ENCODE data around the gene BACH1. TPM values are rescaled to one million over a fixed set of nuclear protein-coding genes. Genes with fewer than 3 reads are reported as not detected.
A peak's percentile ranks its signal among the peaks of the same experiment; 100 is the strongest.

BACH1 gene
- total and polyA plus RNA-seq, 2 donors (not counting 3 experiments of a cell fraction or from before 2014, with no cell fraction given) = 7.2 to 28.8 TPM

- no TSS peak for BruUV-seq (replicated peaks)
- Histone ChIP-seq H3K4me3 (replicated peaks in 1 of 3; ENCODE audit: insufficient read depth in 1 of 3, low read depth in 1 of 3, low read length in 3 of 3) (no peak overlapping the region), H2AFZ (ENCODE audit: low read depth, low read length) (no peak overlapping the region), H3K4me2 (ENCODE audit: insufficient read depth, low read length) (no peak overlapping the region), H3K9ac (replicated peaks; ENCODE audit: extremely low read depth, insufficient read depth, low read length) (no peak overlapping the region), H3K79me2 (ENCODE audit: control insufficient read depth, insufficient read depth, low read length) (peaks cover 31% of the 10 kb centered on the region), H3K4me1 (ENCODE audit: control insufficient read depth, extremely low read depth, insufficient read depth, low read length) (peaks cover 11% of the 10 kb centered on the region), H3K9me1 (replicated peaks; ENCODE audit: control insufficient read depth, extremely low read depth, insufficient read depth, low read length) (no peaks in the 10 kb centered on the region), H4K20me1 (replicated peaks; ENCODE audit: control insufficient read depth, extremely low read depth, insufficient read depth, low read length) (no peaks in the 10 kb centered on the region), H3K36me3 (ENCODE audit: control insufficient read depth in 2 of 2, extremely low read depth in 1 of 2, insufficient read depth in 2 of 2, low read length in 2 of 2) (no peaks in the 10 kb centered on the region), H3K27me3 (ENCODE audit: control insufficient read depth in 2 of 2, insufficient read depth in 2 of 2, low read length in 2 of 2) (no peaks in the 10 kb centered on the region), H3K27ac (ENCODE audit: insufficient read depth, low read depth, low read length) (no peak overlapping the region), H3K9me3 (replicated peaks; ENCODE audit: control insufficient read depth, insufficient read depth, low read length) (no peaks in the 10 kb centered on the region)
- DNase-seq (ENCODE audit: low read depth, low spot score) (peak; percentile 21), FAIRE-seq (peak; percentile 62)
- intact Hi-C loops (cut with micrococcal nuclease) = no loop called here
- ChIA-PET POLR2A (no interaction called here), CTCF (no interaction called here)
- TF ChIP-seq MYC (IDR thresholded peaks at IDR 0.05; ENCODE audit: low read depth, low read length) (no peak), FOS (IDR thresholded peaks at IDR 0.05; ENCODE audit: borderline replicate concordance, insufficient read depth, low read length) (peak; percentile 61), MAX (IDR thresholded peaks at IDR 0.05; ENCODE audit: insufficient read depth, insufficient read length) (no peak), JUN (IDR thresholded peaks at IDR 0.05; ENCODE audit: borderline replicate concordance, insufficient read depth, insufficient read length, low read depth) (peak; percentile 12)
- dilution Hi-C loops (cut with MboI; ENCODE audit: extremely low pct_ligation_motif_present, low sequenced_read_pairs) = no loop called here
These were observed 34.0 kb downstream of the BACH1 start for GRCh38 chr21:29332461-29333362.

- Histone ChIP-seq H3K27ac (ENCODE audit: insufficient read depth, low read depth, low read length) (no peak overlapping the region), H3K4me1 (ENCODE audit: control insufficient read depth, extremely low read depth, insufficient read depth, low read length) (peaks cover 11% of the 10 kb centered on the region), H3K9me3 (replicated peaks; ENCODE audit: control insufficient read depth, insufficient read depth, low read length) (no peaks in the 10 kb centered on the region), H4K20me1 (replicated peaks; ENCODE audit: control insufficient read depth, extremely low read depth, insufficient read depth, low read length) (no peaks in the 10 kb centered on the region), H2AFZ (ENCODE audit: low read depth, low read length) (no peak overlapping the region), H3K27me3 (ENCODE audit: control insufficient read depth in 2 of 2, insufficient read depth in 2 of 2, low read length in 2 of 2) (no peaks in the 10 kb centered on the region), H3K36me3 (ENCODE audit: control insufficient read depth in 2 of 2, extremely low read depth in 1 of 2, insufficient read depth in 2 of 2, low read length in 2 of 2) (no peaks in the 10 kb centered on the region), H3K79me2 (ENCODE audit: control insufficient read depth, insufficient read depth, low read length) (peaks cover 29% of the 10 kb centered on the region), H3K4me2 (ENCODE audit: insufficient read depth, low read length) (no peak overlapping the region), H3K9ac (replicated peaks; ENCODE audit: extremely low read depth, insufficient read depth, low read length) (no peak overlapping the region), H3K9me1 (replicated peaks; ENCODE audit: control insufficient read depth, extremely low read depth, insufficient read depth, low read length) (no peaks in the 10 kb centered on the region), H3K4me3 (replicated peaks in 1 of 3; ENCODE audit: insufficient read depth in 1 of 3, low read depth in 1 of 3, low read length in 3 of 3) (no peak overlapping the region)
- intact Hi-C loops (cut with micrococcal nuclease) (no loop called here), dilution Hi-C loops (cut with MboI; ENCODE audit: extremely low pct_ligation_motif_present, low sequenced_read_pairs) (no loop called here)
- no TSS peak for BruUV-seq (replicated peaks)
- ChIA-PET POLR2A (no interaction called here), CTCF (no interaction called here)
- no peak for TF ChIP-seq EZH2 (IDR thresholded peaks at IDR 0.05; ENCODE audit: borderline replicate concordance, low read depth, low read length, severe bottlenecking)
- TF ChIP-seq POLR2A (IDR thresholded peaks at IDR 0.05; ENCODE audit: low read depth, low read length) = no peak
- TF ChIP-seq JUN (IDR thresholded peaks at IDR 0.05; ENCODE audit: borderline replicate concordance, insufficient read depth, insufficient read length, low read depth) = no peak
- TF ChIP-seq MAX (IDR thresholded peaks at IDR 0.05; ENCODE audit: insufficient read depth, insufficient read length) = no peak
- TF ChIP-seq FOS (IDR thresholded peaks at IDR 0.05; ENCODE audit: borderline replicate concordance, insufficient read depth, low read length) = no peak
- no peak for TF ChIP-seq MYC (IDR thresholded peaks at IDR 0.05; ENCODE audit: low read depth, low read length)
- no peak for FAIRE-seq
- DNase-seq (ENCODE audit: low read depth, low spot score) = no peak
These were observed 34.7 kb downstream of the BACH1 start for GRCh38 chr21:29333406-29333805.

Measured in endothelial cell of umbilical vein (primary cell).